Cardiac muscle cell (in vitro differentiated cells and primary cell): ENCODE data around the gene SOCS4. TPM values are rescaled to one million over a fixed set of nuclear protein-coding genes. Genes with fewer than 3 reads are reported as not detected.
A peak's percentile ranks its signal among the peaks of the same experiment; 100 is the strongest.

Experiments used
- DNase-seq, 2 donors: peaks; one replicate each; pipeline versions ENCODE4 v3.0.0 to v3.0.0-alpha.2; 2010 to 2017; ENCODE audit warnings: low read depth in 1 of 2, low spot score in 1 of 2
- H3K27ac ChIP-seq: fragments of 200-600 bp; sonication (generic); 2 replicates; pipeline ENCODE4 v1.5.1; 2016
- H3K27me3 ChIP-seq: fragments of 200-600 bp; sonication (generic); 2 replicates; pipeline ENCODE4 v1.6.0; 2016; ENCODE audit warnings: control low read depth
- H3K36me3 ChIP-seq: fragments of 200-600 bp; sonication (generic); 2 replicates; pipeline ENCODE4 v1.5.1; 2016; ENCODE audit warnings: control low read depth
- H3K4me1 ChIP-seq: fragments of 200-600 bp; sonication (generic); 2 replicates; pipeline ENCODE4 v1.8.1; 2017; ENCODE audit warnings: low read depth, mild to moderate bottlenecking, mixed run types
- H3K4me3 ChIP-seq: fragments of 200-600 bp; sonication (generic); 2 replicates; pipeline ENCODE4 v1.5.1; 2016; ENCODE audit warnings: mild to moderate bottlenecking
- H3K9me3 ChIP-seq: fragments of 200-600 bp; sonication (generic); 2 replicates; pipeline ENCODE4 v1.5.1; 2017; ENCODE audit warnings: low read depth, mild to moderate bottlenecking, control low read depth
- polyA plus RNA-seq: library from polyadenylated mRNA; unstranded; fragments of >200 nt; fragmentation: Nextera tagmentation; extraction: Ambion mirVana; gene quantifications from 2 replicates; pipeline ENCODE4 v1.2.1, GENCODE V29; 2016
- total RNA-seq: library from RNA; depleted of rRNA; stranded (reverse); fragments of >200 nt; gene quantifications from 2 replicates; pipeline ENCODE4 v1.2.3, GENCODE V29; 2016
- TF ChIP-seq, protein P1 (sequence below): IDR thresholded peaks from 2 replicates; pipeline ENCODE4 v1.5.1; 2012; ENCODE audit warnings: low read depth, mild to moderate bottlenecking, low read length

Gene SOCS4
- total and polyA plus RNA-seq, 2 experiments from 2014 or later, result 6.5 to 8.5 TPM

DNA sequence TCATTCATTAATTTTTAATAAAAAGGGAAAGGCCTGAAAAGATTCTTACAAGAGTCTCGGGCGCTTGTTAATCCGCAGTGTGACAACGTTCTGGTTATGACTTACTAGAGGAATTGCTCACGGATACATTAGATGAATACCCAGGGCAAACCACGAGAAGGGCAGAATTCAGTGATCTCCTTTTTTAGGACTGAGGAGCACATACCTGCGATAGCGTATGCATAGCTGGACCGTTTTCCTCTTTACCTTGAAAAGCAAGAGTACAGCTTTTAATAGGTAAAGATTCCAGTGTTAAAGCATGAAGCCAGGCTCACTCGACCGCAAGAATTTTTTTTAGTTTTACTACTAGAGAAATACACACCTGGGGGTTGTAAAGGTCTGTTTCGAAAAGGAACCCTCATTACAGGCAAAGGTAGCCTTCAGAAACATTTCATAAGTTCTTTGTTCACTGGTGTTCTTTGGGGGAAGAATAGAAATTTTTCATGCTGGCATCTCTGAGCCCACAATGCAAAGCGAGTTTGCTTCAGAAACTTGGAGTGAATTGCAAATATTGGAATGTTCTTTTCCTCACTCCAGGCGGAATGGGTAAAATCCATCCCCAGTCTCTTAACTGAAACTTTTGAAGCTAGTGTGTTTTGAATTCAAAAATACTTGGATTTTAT lies 25.4 kb downstream of the SOCS4 start:
- TF ChIP-seq, protein P1, sequence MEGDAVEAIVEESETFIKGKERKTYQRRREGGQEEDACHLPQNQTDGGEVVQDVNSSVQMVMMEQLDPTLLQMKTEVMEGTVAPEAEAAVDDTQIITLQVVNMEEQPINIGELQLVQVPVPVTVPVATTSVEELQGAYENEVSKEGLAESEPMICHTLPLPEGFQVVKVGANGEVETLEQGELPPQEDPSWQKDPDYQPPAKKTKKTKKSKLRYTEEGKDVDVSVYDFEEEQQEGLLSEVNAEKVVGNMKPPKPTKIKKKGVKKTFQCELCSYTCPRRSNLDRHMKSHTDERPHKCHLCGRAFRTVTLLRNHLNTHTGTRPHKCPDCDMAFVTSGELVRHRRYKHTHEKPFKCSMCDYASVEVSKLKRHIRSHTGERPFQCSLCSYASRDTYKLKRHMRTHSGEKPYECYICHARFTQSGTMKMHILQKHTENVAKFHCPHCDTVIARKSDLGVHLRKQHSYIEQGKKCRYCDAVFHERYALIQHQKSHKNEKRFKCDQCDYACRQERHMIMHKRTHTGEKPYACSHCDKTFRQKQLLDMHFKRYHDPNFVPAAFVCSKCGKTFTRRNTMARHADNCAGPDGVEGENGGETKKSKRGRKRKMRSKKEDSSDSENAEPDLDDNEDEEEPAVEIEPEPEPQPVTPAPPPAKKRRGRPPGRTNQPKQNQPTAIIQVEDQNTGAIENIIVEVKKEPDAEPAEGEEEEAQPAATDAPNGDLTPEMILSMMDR, result no peak
- peak in 1 of 2 donors; percentile 54 for DNase-seq
- Histone ChIP-seq H3K9me3 (no peaks in the 10 kb centered on the region), H3K27ac (peak overlapping the region; percentile 100), H3K4me3 (peak overlapping the region; percentile 95), H3K36me3 (no peaks in the 10 kb centered on the region), H3K4me1 (peaks cover 15% of the 10 kb centered on the region), H3K27me3 (no peaks in the 10 kb centered on the region)

DNA sequence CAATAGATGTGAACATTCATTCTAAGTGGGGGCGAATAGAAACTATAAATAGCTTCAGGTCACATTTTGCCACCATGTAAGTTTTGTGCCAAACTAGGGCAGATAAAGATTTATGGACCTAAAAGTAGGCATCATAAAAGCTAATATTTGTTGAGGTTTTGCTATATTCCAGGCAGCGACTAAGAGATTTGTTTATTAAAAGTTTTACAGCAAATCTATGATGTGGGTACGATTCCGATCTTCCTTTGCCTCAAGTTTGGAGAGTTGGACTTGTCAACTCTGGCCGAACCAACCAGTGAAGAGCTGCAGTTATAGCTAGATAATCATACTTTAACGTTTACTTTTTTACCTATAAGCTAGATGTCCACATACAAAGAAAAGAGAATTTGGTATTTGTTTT lies 26.0 kb downstream of the SOCS4 start:
- H3K27me3 ChIP-seq, result no peaks in the 10 kb centered on the region
- H3K27ac ChIP-seq, result peak overlapping the region; percentile 100
- TF ChIP-seq, protein P1, result no peak

DNA sequence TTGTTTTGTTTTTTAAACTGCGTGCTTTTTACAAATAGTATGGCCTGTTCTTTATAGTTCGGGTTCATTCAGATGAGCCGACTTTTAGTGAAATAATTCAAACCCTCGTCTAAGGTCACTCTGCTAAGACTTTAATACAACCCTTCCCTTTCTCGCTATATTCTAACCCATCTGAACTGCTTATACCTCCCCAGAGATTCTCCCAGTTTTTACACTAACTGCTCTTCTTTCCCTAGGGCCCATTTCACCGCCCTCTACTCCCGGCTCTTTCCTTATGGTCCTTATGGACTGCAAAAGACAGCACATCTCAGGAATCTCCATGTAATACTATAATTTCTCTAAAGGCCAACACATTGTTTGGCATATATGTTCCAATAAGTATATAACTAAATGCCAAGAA lies 26.5 kb downstream of the SOCS4 start:
- H3K9me3 ChIP-seq, result no peaks in the 10 kb centered on the region
- H3K27ac ChIP-seq, result peak overlapping the region; percentile 100
- DNase-seq, result no peak
- H3K27me3 ChIP-seq, result no peaks in the 10 kb centered on the region
- TF ChIP-seq, protein P1, result no peak
- H3K4me3 ChIP-seq, result peak overlapping the region; percentile 95
- H3K4me1 ChIP-seq, result peaks cover 15% of the 10 kb centered on the region
- no peaks in the 10 kb centered on the region for H3K36me3 ChIP-seq

More for the DNA sequence above, 26.0 kb downstream of the SOCS4 start:
- Histone ChIP-seq H3K36me3 (no peaks in the 10 kb centered on the region), H3K4me1 (peaks cover 15% of the 10 kb centered on the region), H3K9me3 (no peaks in the 10 kb centered on the region), H3K4me3 (peak overlapping the region; percentile 95)
- no peak for DNase-seq

DNA sequence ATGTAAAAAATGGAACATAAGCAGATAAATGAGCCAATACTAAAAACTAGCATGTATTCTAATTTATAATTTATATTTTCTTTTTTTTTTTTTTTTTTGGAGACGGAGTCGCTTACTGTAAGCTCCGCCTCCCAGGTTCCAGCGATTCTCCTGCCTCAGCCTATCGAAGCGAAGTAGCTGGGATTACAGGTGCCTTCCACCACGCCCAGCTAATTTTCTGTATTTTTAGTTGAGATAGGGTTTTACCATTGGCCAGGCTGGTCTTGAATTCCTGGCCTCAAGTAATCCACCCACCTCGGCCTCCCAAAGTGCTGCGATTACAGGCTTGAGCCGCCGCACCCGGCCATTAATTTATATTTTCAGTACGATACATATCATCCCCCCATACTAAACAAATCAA lies 27.1 kb downstream of the SOCS4 start:
- H3K4me3 ChIP-seq, result no peak overlapping the region
- no peaks in the 10 kb centered on the region for H3K9me3 ChIP-seq
- H3K4me1 ChIP-seq, result peaks cover 15% of the 10 kb centered on the region
- H3K27ac ChIP-seq, result no peak overlapping the region
- H3K27me3 ChIP-seq, result no peaks in the 10 kb centered on the region
- no peak for DNase-seq
- no peaks in the 10 kb centered on the region for H3K36me3 ChIP-seq
- TF ChIP-seq, protein P1, result no peak

DNA sequence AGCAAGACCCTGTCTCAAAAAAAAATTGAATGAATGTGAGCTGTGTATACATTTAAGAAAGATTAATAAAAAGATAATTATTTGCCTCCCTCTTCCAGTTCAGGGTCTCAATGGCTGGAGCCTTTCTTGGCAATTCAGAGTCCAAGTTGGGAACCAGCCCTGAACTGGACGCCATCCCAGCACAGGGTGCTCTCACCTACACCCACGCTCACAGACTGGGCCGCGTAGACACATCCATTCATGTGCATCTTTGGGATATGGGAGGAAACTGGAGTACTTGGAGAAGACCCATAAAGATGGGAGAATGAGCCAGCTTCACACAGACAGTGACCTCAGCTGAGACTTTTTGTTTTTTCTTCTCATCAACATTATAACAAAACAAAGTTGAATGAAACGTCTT lies 30.9 kb downstream of the SOCS4 start:
- Histone ChIP-seq H3K4me3 (no peak overlapping the region), H3K36me3 (peaks cover 17% of the 10 kb centered on the region), H3K9me3 (no peaks in the 10 kb centered on the region), H3K27me3 (no peaks in the 10 kb centered on the region), H3K27ac (no peak overlapping the region), H3K4me1 (peaks cover 7% of the 10 kb centered on the region)
- DNase-seq, result no peak
- TF ChIP-seq, protein P1, result no peak
